HepG2 (cell line): Measurements from ENCODE around the gene CXCL6. TPM values are rescaled to one million over a fixed set of nuclear protein-coding genes. Genes with fewer than 3 reads are reported as not detected.

Experiments used
- ATAC-seq: fragments of 200-7000 bp; cut with Tn5 transposase; 3 replicates; pipeline ENCODE4 v1.9.1; 2020; ENCODE audit warnings: mild to moderate bottlenecking, moderate library complexity
- BruUV-seq: library from RNA; stranded (reverse); fragments of 400-500 nt; replicated peaks from 2 replicates; lab custom pipeline; 2021; lab: Mats Ljungman, UMichigan
- CTCF ChIA-PET: fragments of 300-600 bp; formaldehyde crosslinking; extraction: SDS; loops from one replicate; lab custom pipeline; 2021; ENCODE audit warnings: low total read pairs, inconsistent platforms, low intra/inter-chr PET ratio; lab: Yijun Ruan, JAX
- POLR2A ChIA-PET: fragments of 350-600 bp; sonication (Branson Sonifier 250); formaldehyde crosslinking; loops from one replicate; lab custom pipeline; 2020; ENCODE audit warnings: antibody characterized with exemption, inconsistent platforms; lab: Yijun Ruan, JAX
- DNase-seq: peaks from one replicate; pipeline ENCODE4 v3.0.0-alpha.2; 2015; ENCODE audit warnings: low spot score
- FAIRE-seq: peaks from 3 replicates; lab custom pipeline; 2011; peaks lifted over from hg19 to GRCh38; lab: Jason Lieb, UNC
- H2AFZ ChIP-seq: one replicate; pipeline ENCODE4 v1.6.1; 2011; ENCODE audit warnings: low read length, inconsistent platforms
- H3K27ac ChIP-seq: fragments of 300-600 bp; 3 replicates; pipeline ENCODE4 v1.8.0; 2011; ENCODE audit warnings: mixed run types, mild to moderate bottlenecking, mixed read lengths, low read length, inconsistent platforms; ENCODE audit not compliant: insufficient read depth; ENCODE audit errors: extremely low read length
- H3K27me3 ChIP-seq, 2 experiments: fragments of 200-600 bp in 1 of 2; 2 replicates in 1 of 2; 3 replicates in 1 of 2; pipeline versions ENCODE4 v1.6.0 to v1.8.0; 2011; ENCODE audit warnings: low read length in 2 of 2, mild to moderate bottlenecking in 2 of 2, moderate library complexity in 2 of 2, inconsistent platforms in 1 of 2; ENCODE audit not compliant: insufficient read depth in 2 of 2, control insufficient read depth in 1 of 2
- H3K36me3 ChIP-seq, 2 experiments: fragments of 200-600 bp in 1 of 2; replicated peaks in 1 of 2; 2 replicates in 1 of 2; 3 replicates in 1 of 2; pipeline versions ENCODE4 v1.5.1 to v1.8.0; 2011; ENCODE audit warnings: low read length in 2 of 2, inconsistent platforms in 1 of 2; ENCODE audit not compliant: insufficient read depth in 2 of 2, control insufficient read depth in 1 of 2
- H3K4me1 ChIP-seq: 2 replicates; pipeline ENCODE4 v1.5.1; 2012; ENCODE audit warnings: low read length, inconsistent platforms; ENCODE audit not compliant: insufficient read depth
- H3K4me2 ChIP-seq: 2 replicates; pipeline ENCODE4 v1.6.0; 2011; ENCODE audit warnings: low read depth, low read length, inconsistent platforms
- H3K4me3 ChIP-seq, 3 experiments: fragments of 200-600 bp in 1 of 3; sonication (generic), shearing (Covaris generic) in 1 of 3; replicated peaks in 1 of 3; 2 replicates each; pipeline ENCODE4 v1.5.1; 2011 to 2016; ENCODE audit warnings: low read length in 3 of 3, inconsistent platforms in 2 of 3, low read depth in 2 of 3, mild to moderate bottlenecking in 2 of 3, control low read depth in 1 of 3, mixed read lengths in 1 of 3; ENCODE audit not compliant: insufficient read depth in 1 of 3
- H3K79me2 ChIP-seq: one replicate; pipeline ENCODE4 v1.6.1; 2011; ENCODE audit warnings: low read length, inconsistent platforms; ENCODE audit not compliant: insufficient read depth
- H3K9ac ChIP-seq: 2 replicates; pipeline ENCODE4 v1.6.0; 2011; ENCODE audit warnings: mild to moderate bottlenecking, low read depth, low read length, inconsistent platforms; ENCODE audit not compliant: insufficient read depth
- H3K9me3 ChIP-seq: 2 replicates; pipeline ENCODE4 v1.5.1; 2012; ENCODE audit warnings: mild to moderate bottlenecking, low read length
- H4K20me1 ChIP-seq: 2 replicates; pipeline ENCODE4 v1.6.0; 2011; ENCODE audit warnings: inconsistent platforms, mild to moderate bottlenecking, low read length, moderate library complexity; ENCODE audit not compliant: insufficient read depth
- AGO2 ChIP-seq: fragments of 200-400 bp; formaldehyde crosslinking; optimal IDR thresholded peaks from 2 replicates; pipeline ENCODE3; 2017; ENCODE audit warnings: mild to moderate bottlenecking, low read depth, low read length, moderate library complexity
- HOXA3 ChIP-seq: sonication (generic); formaldehyde crosslinking; IDR thresholded peaks from 2 replicates; pipeline ENCODE4 v1.5.0; 2020; ENCODE audit warnings: missing genetic modification reagents
- KDM4B ChIP-seq: sonication (generic); formaldehyde crosslinking; IDR thresholded peaks from 2 replicates; pipeline ENCODE4 v1.4.0; 2020; ENCODE audit warnings: missing genetic modification reagents
- MAFF ChIP-seq: IDR thresholded peaks from 2 replicates; pipeline ENCODE4 v1.6.1; 2011; ENCODE audit warnings: low read depth, low read length, improper control_type of control experiment
- MEF2D ChIP-seq: sonication (generic); formaldehyde crosslinking; IDR thresholded peaks from 2 replicates; pipeline ENCODE4 v1.5.1; 2020; ENCODE audit warnings: mild to moderate bottlenecking, missing genetic modification reagents
- NFATC3 ChIP-seq: sonication (generic); formaldehyde crosslinking; IDR thresholded peaks from 2 replicates; pipeline ENCODE4 v1.5.1; 2020; ENCODE audit warnings: mild to moderate bottlenecking, missing genetic modification reagents
- ONECUT2 ChIP-seq: sonication (generic); formaldehyde crosslinking; IDR thresholded peaks from 2 replicates; pipeline ENCODE4 v1.4.0; 2020; ENCODE audit warnings: missing genetic modification reagents
- PCBP2 ChIP-seq: fragments of 200-400 bp; formaldehyde crosslinking; optimal IDR thresholded peaks from 2 replicates; pipeline ENCODE3; 2018; ENCODE audit warnings: low read length, low read depth; ENCODE audit not compliant: poor library complexity, severe bottlenecking
- SP5 ChIP-seq: IDR thresholded peaks from 2 replicates; pipeline ENCODE4 v1.6.1; 2016; ENCODE audit warnings: low read depth, borderline replicate concordance
- ZNF101 ChIP-seq: sonication (generic); formaldehyde crosslinking; IDR thresholded peaks from 2 replicates; pipeline ENCODE4 v1.4.0; 2020; ENCODE audit warnings: mild to moderate bottlenecking, low read depth, missing genetic modification reagents, borderline replicate concordance
- ZNF577 ChIP-seq: sonication (generic); formaldehyde crosslinking; IDR thresholded peaks from 2 replicates; pipeline ENCODE4 v1.4.0; 2020; ENCODE audit warnings: mild to moderate bottlenecking, low read depth, missing genetic modification reagents, borderline replicate concordance
- ZNF597 ChIP-seq: sonication (generic); formaldehyde crosslinking; IDR thresholded peaks from 2 replicates; pipeline ENCODE4 v1.5.0; 2020; ENCODE audit warnings: missing genetic modification reagents
- ZNF768 ChIP-seq: sonication (generic); formaldehyde crosslinking; IDR thresholded peaks from 2 replicates; pipeline ENCODE4 v1.4.0; 2020; ENCODE audit warnings: missing genetic modification reagents
- WGBS: methylation state at CpG from one replicate; pipeline ENCODE4 v1.1.6; 2017; ENCODE audit warnings: low lambda C conversion rate; 5-methylcytosine and 5-hydroxymethylcytosine counted together
- in situ Hi-C: cut with HindIII; loops from 2 replicates; pipeline ENCODE4 v1.10.0; 2017; ENCODE audit warnings: low pct_unique_long_range_greater_than_20kb; ENCODE audit not compliant: extremely low pct_ligation_motif_present
- intact Hi-C: fragments of 100-400 bp; cut with micrococcal nuclease; formaldehyde crosslinking; loops from one replicate; pipeline ENCODE4 v1.10.0; 2022; ENCODE audit not compliant: unreplicated experiment
- polyA plus RNA-seq, 8 experiments: library from polyadenylated mRNA; depleted of rRNA in 3 of 8; stranded (reverse) in 7 of 8; unstranded in 1 of 8; fragments of >200 nt; fragmentation: Illumina TruSeq in 4 of 8; extraction: Trizol in 4 of 8; gene quantifications; 2 replicates each; pipeline versions ENCODE4 v1.2.1 to v1.2.3, GENCODE V29; 2011 to 2016; ENCODE audit warnings: low read depth in 4 of 8, missing spikeins in 1 of 8, mixed read lengths in 1 of 8; ENCODE audit not compliant: insufficient read depth in 1 of 8
- total RNA-seq, 5 experiments: library from RNA; depleted of rRNA; stranded (reverse); fragments of >200 nt; fragmentation: Illumina TruSeq; extraction: Trizol; gene quantifications; 2 replicates each; pipeline ENCODE4 v1.2.3, GENCODE V29; 2016; ENCODE audit warnings: low read depth in 1 of 5
- TF ChIP-seq, protein P1 (sequence below): sonication (generic); formaldehyde crosslinking; IDR thresholded peaks from 2 replicates; pipeline ENCODE4 v1.5.1; 2020; ENCODE audit warnings: missing genetic modification reagents, mild to moderate bottlenecking, borderline replicate concordance

Gene CXCL6
- total and polyA plus RNA-seq, 2 of the 13 experiments (the other 11 are each of a cell fraction or from before 2014, with no cell fraction given): not detected

GRCh38 chr4:73798842-73799241 lies 37.6 kb upstream of the CXCL6 start (continued):
- no peak for TF ChIP-seq KDM4B
- TF ChIP-seq MAFF: no peak
- TF ChIP-seq NFATC3 (CRISPR knock-in tag): no peak
- no peak for TF ChIP-seq ZNF101 (CRISPR knock-in tag)
- TF ChIP-seq, all 625 proteins: peak for 0

GRCh38 chr4:73800206-73800605 lies 36.3 kb upstream of the CXCL6 start:
- H3K79me2 ChIP-seq: no peaks in the 10 kb centered on the region
- no peaks in the 10 kb centered on the region for H4K20me1 ChIP-seq
- H3K4me3 ChIP-seq: no peak overlapping the region
- FAIRE-seq (no peak), DNase-seq (no peak), ATAC-seq (no peak)
- ChIA-PET CTCF (no interaction called here), POLR2A (no interaction called here)
- H3K27ac ChIP-seq: no peak overlapping the region
- no peak overlapping the region for H2AFZ ChIP-seq
- H3K27me3 ChIP-seq: no peaks in the 10 kb centered on the region
- H3K9me3 ChIP-seq: no peaks in the 10 kb centered on the region
- WGBS: 2% methylated on average over 2 of the region's 2 CpGs
- in situ Hi-C loops: no loop called here
- intact Hi-C loops: no loop called here
- H3K4me2 ChIP-seq: no peak overlapping the region
- no TSS peak for BruUV-seq
- H3K36me3 ChIP-seq: no peaks in the 10 kb centered on the region
- no peak overlapping the region for H3K9ac ChIP-seq
- TF ChIP-seq ZNF597 (no peak), MEF2D (CRISPR knock-in tag) (no peak), ZNF577 (CRISPR knock-in tag) (no peak), ZNF768 (no peak), AGO2 (no peak), PCBP2 (no peak), ONECUT2 (no peak), SP5 (CRISPR knock-in tag) (no peak), HOXA3 (CRISPR knock-in tag) (no peak)
- TF ChIP-seq, protein P1, sequence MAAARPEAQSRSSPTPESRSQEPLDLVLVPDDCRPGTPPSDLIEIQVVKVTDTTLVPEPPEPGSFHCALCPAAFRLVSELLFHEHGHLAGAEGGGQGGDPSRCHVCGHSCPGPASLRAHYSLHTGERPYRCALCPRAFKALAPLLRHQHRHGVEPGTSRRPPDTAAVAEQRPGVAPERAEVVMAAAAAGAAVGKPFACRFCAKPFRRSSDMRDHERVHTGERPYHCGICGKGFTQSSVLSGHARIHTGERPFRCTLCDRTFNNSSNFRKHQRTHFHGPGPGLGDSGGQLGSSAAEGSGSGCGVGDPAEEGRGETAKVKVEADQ: no peak
- H3K4me1 ChIP-seq: no peaks in the 10 kb centered on the region
